SK-N-SH (cell line): Measurements from ENCODE around the gene SNX1. TPM values are rescaled to one million over a fixed set of nuclear protein-coding genes. Genes with fewer than 3 reads are reported as not detected.

Experiments used
- CTCF ChIA-PET: fragments of 300-600, 350-600 bp; formaldehyde crosslinking; extraction: SDS; loops from one replicate; lab custom pipeline; 2021; lab: Yijun Ruan, JAX
- POLR2A ChIA-PET: fragments of 350-600 bp; sonication (Branson Sonifier 250); formaldehyde crosslinking; extraction: SDS; loops from one replicate; lab custom pipeline; 2020; ENCODE audit warnings: antibody characterized with exemption, inconsistent platforms; lab: Yijun Ruan, JAX
- DNase-seq: peaks from one replicate; pipeline ENCODE4 v3.0.0; 2012
- H2AFZ ChIP-seq: fragments of 200-600 bp; sonication (generic); 2 replicates; pipeline ENCODE4 v1.8.1; 2016; ENCODE audit warnings: antibody characterized with exemption, mild to moderate bottlenecking, low read depth
- H3F3A ChIP-seq: fragments of 200-600 bp; sonication (generic); replicated peaks from 2 replicates; pipeline ENCODE3; 2016; ENCODE audit warnings: antibody characterized with exemption, mild to moderate bottlenecking; ENCODE audit not compliant: insufficient read depth
- H3K27ac ChIP-seq, 2 experiments: fragments of 200-500 bp in 1 of 2; fragments of 200-600 bp in 1 of 2; sonication (Bioruptor generic) in 1 of 2; sonication (generic), shearing (Covaris generic) in 1 of 2; 2 replicates each; pipeline versions ENCODE4 v1.5.1 to v1.6.1; 2014 to 2016; ENCODE audit warnings: low read depth in 2 of 2, inconsistent platforms in 1 of 2, low read length in 1 of 2, mild to moderate bottlenecking in 1 of 2, mixed read lengths in 1 of 2
- H3K27me3 ChIP-seq: fragments of 200-600 bp; sonication (generic), shearing (Covaris generic); 2 replicates; pipeline ENCODE4 v1.6.1; 2016; ENCODE audit warnings: mixed run types; ENCODE audit not compliant: insufficient read depth
- H3K36me3 ChIP-seq, 2 experiments: fragments of 200-500 bp in 1 of 2; fragments of 200-600 bp in 1 of 2; sonication (Bioruptor generic) in 1 of 2; sonication (generic) in 1 of 2; replicated peaks in 1 of 2; 2 replicates each; pipeline versions ENCODE3 to v1.5.1; 2014 to 2016; ENCODE audit warnings: low read length in 1 of 2, mild to moderate bottlenecking in 1 of 2; ENCODE audit not compliant: insufficient read depth in 2 of 2, control insufficient read depth in 1 of 2
- H3K4me1 ChIP-seq, 2 experiments: fragments of 200-500 bp in 1 of 2; fragments of 200-600 bp in 1 of 2; sonication (Bioruptor generic) in 1 of 2; sonication (generic), shearing (Covaris generic) in 1 of 2; 2 replicates each; pipeline versions ENCODE4 v1.5.1 to v1.6.1; 2014 to 2016; ENCODE audit warnings: low read depth in 1 of 2, low read length in 1 of 2, mixed run types in 1 of 2; ENCODE audit not compliant: insufficient read depth in 2 of 2, control insufficient read depth in 1 of 2
- H3K4me2 ChIP-seq: fragments of 200-600 bp; sonication (generic), shearing (Covaris generic); 2 replicates; pipeline ENCODE4 v1.6.1; 2017; ENCODE audit warnings: mixed run types
- H3K4me3 ChIP-seq, 2 experiments: fragments of 200-500 bp in 1 of 2; fragments of 200-600 bp in 1 of 2; sonication (Bioruptor generic) in 1 of 2; sonication (generic), shearing (Covaris generic) in 1 of 2; 2 replicates each; pipeline versions ENCODE4 v1.5.1 to v1.8.1; 2014 to 2016; ENCODE audit warnings: low read depth in 2 of 2, inconsistent platforms in 1 of 2, low read length in 1 of 2, mild to moderate bottlenecking in 1 of 2, mixed read lengths in 1 of 2, moderate library complexity in 1 of 2
- H3K79me2 ChIP-seq: fragments of 200-600 bp; sonication (generic); 2 replicates; pipeline ENCODE4 v1.8.1; 2017; ENCODE audit warnings: mild to moderate bottlenecking; ENCODE audit not compliant: insufficient read depth
- H3K9ac ChIP-seq: fragments of 200-600 bp; sonication (generic); 2 replicates; pipeline ENCODE4 v1.6.1; 2017; ENCODE audit warnings: mixed run types
- H3K9me2 ChIP-seq: fragments of 200-600 bp; sonication (generic); 2 replicates; pipeline ENCODE4 v1.6.1; 2017; ENCODE audit warnings: mixed run types
- H3K9me3 ChIP-seq: fragments of 200-600 bp; sonication (generic); 2 replicates; pipeline ENCODE4 v1.6.1; 2017; ENCODE audit warnings: mixed run types, mild to moderate bottlenecking, moderate library complexity
- H4K20me1 ChIP-seq: fragments of 200-600 bp; sonication (generic); 2 replicates; pipeline ENCODE4 v1.6.1; 2017; ENCODE audit warnings: mild to moderate bottlenecking, mixed run types; ENCODE audit not compliant: insufficient read depth
- CHD2 ChIP-seq: fragments of 150-350 bp; IDR thresholded peaks from 2 replicates; pipeline ENCODE4 v1.6.1; 2018; ENCODE audit warnings: low read length; ENCODE audit not compliant: partially characterized antibody
- ELF1 ChIP-seq: IDR thresholded peaks from 2 replicates; pipeline ENCODE4 v1.4.0; 2012
- EZH2phosphoT487 ChIP-seq: fragments of 200-600 bp; sonication (generic); IDR thresholded peaks from 2 replicates; pipeline ENCODE4 v1.6.1; 2017; ENCODE audit warnings: low read depth, mixed run types, mild to moderate bottlenecking, antibody characterized with exemption, moderate library complexity, borderline replicate concordance
- FOSL2 ChIP-seq: IDR thresholded peaks from 2 replicates; pipeline ENCODE4 v1.4.0; 2012; ENCODE audit warnings: low read depth, mild to moderate bottlenecking, moderate library complexity, borderline replicate concordance
- FOXJ3 ChIP-seq: sonication (generic); formaldehyde crosslinking; IDR thresholded peaks from 2 replicates; pipeline ENCODE4 v1.5.1; 2020; ENCODE audit warnings: mild to moderate bottlenecking, missing genetic modification reagents
- JUND ChIP-seq: IDR thresholded peaks from 2 replicates; pipeline ENCODE4 v1.4.0; 2012
- MEF2A ChIP-seq: IDR thresholded peaks from 2 replicates; pipeline ENCODE4 v1.4.0; 2012; ENCODE audit warnings: low read depth, borderline replicate concordance
- NFIC ChIP-seq: IDR thresholded peaks from 2 replicates; pipeline ENCODE4 v1.4.0; 2012; ENCODE audit warnings: borderline replicate concordance
- PBX3 ChIP-seq: IDR thresholded peaks from 2 replicates; pipeline ENCODE4; 2012
- RAD21 ChIP-seq: IDR thresholded peaks from 2 replicates; pipeline ENCODE4 v1.6.1; 2012; ENCODE audit warnings: mild to moderate bottlenecking, low read length
- RCOR1 ChIP-seq: fragments of 150-350 bp; IDR thresholded peaks from 2 replicates; pipeline ENCODE4 v1.6.1; 2017; ENCODE audit warnings: antibody characterized with exemption, low read length
- RFX5 ChIP-seq: IDR thresholded peaks from 2 replicates; pipeline ENCODE4 v1.6.1; 2012; ENCODE audit warnings: mild to moderate bottlenecking, improper control_type of control experiment, low read length
- RXRA ChIP-seq: IDR thresholded peaks from 2 replicates; pipeline ENCODE4 v1.4.0; 2012; ENCODE audit warnings: low read depth, mild to moderate bottlenecking, borderline replicate concordance
- SMC3 ChIP-seq: IDR thresholded peaks from 2 replicates; pipeline ENCODE4 v1.6.1; 2012; ENCODE audit warnings: low read depth, low read length, improper control_type of control experiment
- TAF1 ChIP-seq: IDR thresholded peaks from 2 replicates; pipeline ENCODE4 v1.6.1; 2012; ENCODE audit warnings: low read depth, mild to moderate bottlenecking, low read length, moderate library complexity, borderline replicate concordance
- TEAD4 ChIP-seq: IDR thresholded peaks from 2 replicates; pipeline ENCODE4 v1.4.0; 2012; ENCODE audit warnings: mild to moderate bottlenecking, borderline replicate concordance; ENCODE audit not compliant: insufficient read depth
- USF2 ChIP-seq: fragments of 150-350 bp; IDR thresholded peaks from 2 replicates; pipeline ENCODE4 v1.6.1; 2017; ENCODE audit warnings: antibody characterized with exemption, low read length, low read depth, borderline replicate concordance
- WGBS: methylation state at CpG from one replicate; pipeline ENCODE4 v1.1.6; 2017; ENCODE audit warnings: low lambda C conversion rate; 5-methylcytosine and 5-hydroxymethylcytosine counted together
- polyA plus RNA-seq, 3 experiments: library from polyadenylated mRNA; depleted of rRNA; stranded (reverse); fragments of >200 nt; gene quantifications; 2 replicates each; pipeline ENCODE4 v1.2.3, GENCODE V29; 2012

Gene SNX1
- polyA plus RNA-seq, 1 of the 3 experiments (the other 2 are of a cell fraction), result 80.7 TPM

- TF ChIP-seq TAF1 (no peak), FOXJ3 (no peak), EZH2phosphoT487 (no peak), SMC3 (no peak), RXRA (no peak), NFIC (no peak), MEF2A (no peak)
These were observed 3.6 kb downstream of the SNX1 start (continued) for GRCh38 chr15:64099379-64099778.

- Histone ChIP-seq H3K36me3 (peaks cover 0 to 8% of the 10 kb centered on the region in 2 experiments), H3K9ac (no peak overlapping the region), H2AFZ (no peak overlapping the region), H3K27ac (no peak overlapping the region), H3F3A (peaks cover under 1% of the 10 kb centered on the region), H3K4me2 (no peak overlapping the region), H3K79me2 (peaks cover 100% of the 10 kb centered on the region), H3K27me3 (no peaks in the 10 kb centered on the region), H3K4me1 (peaks cover 6 to 10% of the 10 kb centered on the region in 2 experiments; a peak in 3 of 4 replicates), H3K9me2 (no peaks in the 10 kb centered on the region), H3K9me3 (no peaks in the 10 kb centered on the region), H3K4me3 (no peak overlapping the region), H4K20me1 (peaks cover 89% of the 10 kb centered on the region)
- CTCF ChIA-PET, result interaction anchor here (1.3 kb wide), 1 partner anchor 627 kb away, joined by 3 read pairs; no protein-coding TSS in a partner anchor
- WGBS, result 95% methylated on average over 2 of the region's 2 CpGs
- POLR2A ChIA-PET, result no interaction called here
- DNase-seq, result no peak
- TF ChIP-seq RCOR1, result no peak
- TF ChIP-seq CHD2, result no peak
- no peak for TF ChIP-seq RAD21
- TF ChIP-seq PBX3, result no peak
- no peak for TF ChIP-seq JUND
- no peak for TF ChIP-seq USF2
- TF ChIP-seq SMC3, result no peak
- TF ChIP-seq FOXJ3, result no peak
- TF ChIP-seq ELF1, result no peak
- no peak for TF ChIP-seq RFX5
- TF ChIP-seq TEAD4, result no peak
- TF ChIP-seq FOSL2, result no peak
- no peak for TF ChIP-seq NFIC
These were observed 5.2 kb downstream of the SNX1 start for GRCh38 chr15:64100958-64101357.
